ENCODE data around the gene RNU1-2. TPM values are rescaled to one million over a fixed set of nuclear protein-coding genes. Genes with fewer than 3 reads are reported as not detected.
"Not testable (repeated sequence)": the region's sequence is repeated elsewhere in the genome, so short reads cannot be mapped to it uniquely, and the experiment has no call there.

RNU1-2 gene
- polyA plus RNA-seq, 3 donors: not detected

GRCh38 chr1:16915627-16915973, 19.8 kb downstream of the RNU1-2 start:
- Histone ChIP-seq H4K20me1 (ENCODE audit: insufficient read depth, low read length) (no peaks in the 10 kb centered on the region), H3K9ac (ENCODE audit: insufficient read depth, low read length, poor library complexity, severe bottlenecking) (no peak overlapping the region), H3K79me2 (ENCODE audit: insufficient read depth, low read length) (no peaks in the 10 kb centered on the region), H3K27ac (ENCODE audit: low read depth in 1 of 2, low read length in 2 of 2) (no peak overlapping the region), H2AFZ (ENCODE audit: insufficient read depth, low read depth, low read length, poor library complexity, severe bottlenecking) (no peak overlapping the region), H3K9me3 (replicated peaks in 1 of 2; ENCODE audit: control insufficient read depth in 1 of 2, insufficient read depth in 1 of 2, low read length in 2 of 2) (no peaks in the 10 kb centered on the region), H3K4me3 (replicated peaks in 1 of 3; ENCODE audit: low read depth in 2 of 3, low read length in 3 of 3) (no peak overlapping the region), H3K36me3 (replicated peaks in 1 of 2; ENCODE audit: control insufficient read depth in 1 of 2, insufficient read depth in 2 of 2, low read length in 2 of 2) (no peaks in the 10 kb centered on the region), H3K4me1 (ENCODE audit: control insufficient read depth in 1 of 2, insufficient read depth in 2 of 2, low read length in 2 of 2) (peaks cover 26 to 37% of the 10 kb centered on the region in 2 donors), H3K27me3 (ENCODE audit: control insufficient read depth in 2 of 2, insufficient read depth in 2 of 2, low read length in 2 of 2) (no peaks in the 10 kb centered on the region), H3K4me2 (replicated peaks; ENCODE audit: extremely low read depth, low read length, poor library complexity, severe bottlenecking) (no peak overlapping the region)
- peaks cover 0 to 2% (median 0%) of the 10 kb centered on the region in 7 donors for H3K9me3 Mint-ChIP-seq
- H3K4me1 Mint-ChIP-seq: peaks cover 36% of the 10 kb centered on the region
- H3K4me3 Mint-ChIP-seq: peak overlapping the region in 1 of 2 donors; percentile 96
- no peaks in the 10 kb centered on the region for H3K36me3 Mint-ChIP-seq
- no peak for DNase-seq
- no peak for TF ChIP-seq CTCF (IDR thresholded peaks at IDR 0.05)
- peaks cover 8 to 15% (median 14%) of the 10 kb centered on the region in 3 donors for H3K27me3 Mint-ChIP-seq (ENCODE audit: low read depth in 3 of 3)
- WGBS (ENCODE audit: insufficient coverage): 41% methylated on average over 4 of the region's 4 CpGs
- intact Hi-C loops (cut with micrococcal nuclease): no loop called here
- H3K27ac Mint-ChIP-seq: no peak overlapping the region

GRCh38 chr1:16916036-16916880, 20.5 kb downstream of the RNU1-2 start:
- H3K79me2 ChIP-seq (ENCODE audit: insufficient read depth, low read length); intact Hi-C loops (cut with micrococcal nuclease); H3K9me3 Mint-ChIP-seq; H3K4me2 ChIP-seq (replicated peaks; ENCODE audit: extremely low read depth, low read length, poor library complexity, severe bottlenecking); H3K27me3 ChIP-seq (ENCODE audit: control insufficient read depth in 2 of 2, insufficient read depth in 2 of 2, low read length in 2 of 2); H3K4me3 Mint-ChIP-seq; H3K27ac ChIP-seq (ENCODE audit: low read depth in 1 of 2, low read length in 2 of 2); DNase-seq; H3K36me3 ChIP-seq (replicated peaks in 1 of 2; ENCODE audit: control insufficient read depth in 1 of 2, insufficient read depth in 2 of 2, low read length in 2 of 2); H2AFZ ChIP-seq (ENCODE audit: insufficient read depth, low read depth, low read length, poor library complexity, severe bottlenecking); H4K20me1 ChIP-seq (ENCODE audit: insufficient read depth, low read length); H3K9ac ChIP-seq (ENCODE audit: insufficient read depth, low read length, poor library complexity, severe bottlenecking); H3K4me3 ChIP-seq (replicated peaks in 1 of 3; ENCODE audit: low read depth in 2 of 3, low read length in 3 of 3); H3K9me3 ChIP-seq (replicated peaks in 1 of 2; ENCODE audit: control insufficient read depth in 1 of 2, insufficient read depth in 1 of 2, low read length in 2 of 2); H3K36me3 Mint-ChIP-seq: not testable (repeated sequence)
- Mint-ChIP-seq H3K4me1 (peaks cover 36% of the 10 kb centered on the region), H3K27ac (peak overlapping the region in 1 of 7 donors; percentile 18), H3K27me3 (ENCODE audit: low read depth in 3 of 3) (peaks cover 8 to 15% (median 14%) of the 10 kb centered on the region in 3 donors)
- H3K4me1 ChIP-seq (ENCODE audit: control insufficient read depth in 1 of 2, insufficient read depth in 2 of 2, low read length in 2 of 2): peaks cover 26 to 37% of the 10 kb centered on the region in 2 donors
- WGBS (ENCODE audit: insufficient coverage): 90% methylated on average over 6 of the region's 10 CpGs

All from CD14-positive monocyte (primary cell).